ENCODE data around the gene ECM2.

ECM2 gene

DNA sequence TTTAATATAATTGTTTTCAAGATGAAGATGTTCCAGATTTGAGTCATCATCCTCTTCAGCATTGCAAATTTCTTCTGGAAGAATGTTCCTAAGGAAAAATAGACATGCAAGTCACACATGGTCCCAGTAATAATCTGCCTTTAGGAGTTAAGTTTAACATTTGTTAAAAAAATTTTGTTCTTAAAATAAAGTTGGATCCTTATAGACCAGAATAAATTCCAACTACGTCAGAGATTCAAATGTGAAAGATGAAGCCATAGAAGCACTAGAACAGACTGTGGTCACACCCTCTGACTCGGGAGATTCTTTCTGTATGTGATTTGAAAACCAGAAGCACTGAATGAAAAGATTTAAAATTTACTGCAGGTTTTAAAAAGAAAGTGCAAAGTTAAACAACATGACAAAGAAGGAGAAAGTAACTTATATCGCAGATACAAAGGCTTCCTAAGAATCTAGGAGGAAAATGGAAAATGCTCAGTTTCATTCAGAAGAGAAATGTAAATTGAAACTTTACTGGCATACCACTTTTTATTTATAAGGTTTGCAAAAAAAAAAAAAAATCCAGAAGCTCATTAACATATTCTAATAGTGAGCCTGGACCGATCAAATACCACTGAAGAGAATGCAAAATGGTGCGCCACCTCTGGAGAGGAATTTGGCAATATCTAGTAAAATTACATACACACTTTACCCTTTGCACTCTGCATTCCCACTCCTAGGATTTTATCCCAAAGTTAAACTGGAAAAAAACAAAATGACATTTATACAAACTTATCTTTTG, 39.2 kb downstream of the ECM2 start:
- no peak for DNase-seq

DNA sequence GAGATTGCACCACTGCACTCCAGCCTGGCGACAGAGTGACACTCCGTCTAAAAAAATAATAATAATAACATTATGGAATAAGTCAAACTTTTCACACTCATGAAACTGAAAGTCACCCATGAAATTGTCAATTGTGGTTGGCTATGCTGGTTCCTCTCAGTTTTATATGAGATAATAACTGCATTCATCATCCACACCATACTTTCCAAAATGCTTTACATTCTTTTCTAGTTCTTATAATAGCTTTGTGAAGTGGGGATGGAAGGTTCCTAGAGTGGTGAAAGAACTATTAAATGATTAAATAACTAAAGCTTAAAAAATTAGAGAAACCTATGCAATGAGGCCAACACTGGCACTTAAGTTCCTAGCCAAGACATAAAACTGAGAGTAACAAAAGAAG, 40.9 kb downstream of the ECM2 start:
- DNase-seq: no peak

DNA sequence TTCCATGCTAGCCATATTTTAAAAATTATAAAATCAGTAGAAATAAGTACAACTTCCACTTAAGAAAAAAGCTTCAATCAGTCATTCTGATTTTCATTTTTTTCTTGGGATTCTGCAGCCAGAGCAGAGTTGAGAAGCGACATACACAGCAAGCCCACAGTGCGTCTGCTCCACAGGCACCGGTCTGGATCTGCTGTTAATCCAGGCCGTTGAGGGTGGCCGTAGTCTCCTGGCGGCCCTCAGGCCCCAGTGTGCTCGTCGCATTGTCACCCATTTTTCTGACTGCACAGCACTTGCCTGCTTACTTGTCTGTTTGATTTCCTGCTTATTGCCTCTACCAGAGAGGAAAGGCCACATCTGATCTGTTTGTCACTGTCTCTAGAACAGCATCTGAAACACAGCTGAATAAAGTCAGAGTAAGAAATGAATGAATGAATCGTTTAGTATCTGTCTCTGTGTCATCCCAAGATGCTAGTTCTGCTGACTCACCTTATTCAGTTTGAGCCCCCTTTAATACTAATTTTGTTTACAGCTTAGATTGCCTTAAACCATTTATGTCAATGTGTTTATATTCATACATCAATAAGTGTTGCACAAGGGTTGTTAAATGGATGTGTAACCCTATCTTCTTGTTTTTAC, 41.9 kb downstream of the ECM2 start:
- no peak for DNase-seq

DNA sequence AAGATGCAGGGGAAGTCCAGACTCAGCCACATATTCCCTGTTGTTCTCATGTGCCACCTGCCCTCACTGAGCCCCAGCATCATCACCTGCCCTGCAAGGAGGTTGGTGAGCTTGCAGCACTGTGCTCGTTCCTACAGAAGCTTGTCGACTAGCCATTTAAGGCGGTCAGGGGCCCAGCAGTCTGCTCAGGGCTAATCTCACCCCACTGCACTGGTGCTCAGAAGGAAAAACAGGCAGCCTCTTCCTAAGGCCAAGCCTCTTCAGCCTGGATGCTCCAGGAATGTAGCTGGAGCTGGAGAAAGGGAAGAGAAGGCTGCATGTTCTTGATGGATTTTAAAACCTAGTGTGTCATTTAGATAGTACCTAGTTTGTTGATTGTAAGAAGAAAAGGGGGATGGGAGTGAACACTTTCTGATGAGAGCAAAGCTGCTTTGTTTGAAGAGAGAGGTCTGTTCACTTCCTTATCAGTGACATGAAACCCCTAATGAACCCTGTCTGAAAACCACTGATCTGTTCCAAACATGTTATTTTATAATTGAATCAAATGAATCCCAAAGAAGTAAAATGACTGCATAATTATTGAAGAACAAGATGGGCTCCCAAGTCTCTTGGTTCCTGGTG, 42.9 kb downstream of the ECM2 start:
- no peak for DNase-seq

DNA sequence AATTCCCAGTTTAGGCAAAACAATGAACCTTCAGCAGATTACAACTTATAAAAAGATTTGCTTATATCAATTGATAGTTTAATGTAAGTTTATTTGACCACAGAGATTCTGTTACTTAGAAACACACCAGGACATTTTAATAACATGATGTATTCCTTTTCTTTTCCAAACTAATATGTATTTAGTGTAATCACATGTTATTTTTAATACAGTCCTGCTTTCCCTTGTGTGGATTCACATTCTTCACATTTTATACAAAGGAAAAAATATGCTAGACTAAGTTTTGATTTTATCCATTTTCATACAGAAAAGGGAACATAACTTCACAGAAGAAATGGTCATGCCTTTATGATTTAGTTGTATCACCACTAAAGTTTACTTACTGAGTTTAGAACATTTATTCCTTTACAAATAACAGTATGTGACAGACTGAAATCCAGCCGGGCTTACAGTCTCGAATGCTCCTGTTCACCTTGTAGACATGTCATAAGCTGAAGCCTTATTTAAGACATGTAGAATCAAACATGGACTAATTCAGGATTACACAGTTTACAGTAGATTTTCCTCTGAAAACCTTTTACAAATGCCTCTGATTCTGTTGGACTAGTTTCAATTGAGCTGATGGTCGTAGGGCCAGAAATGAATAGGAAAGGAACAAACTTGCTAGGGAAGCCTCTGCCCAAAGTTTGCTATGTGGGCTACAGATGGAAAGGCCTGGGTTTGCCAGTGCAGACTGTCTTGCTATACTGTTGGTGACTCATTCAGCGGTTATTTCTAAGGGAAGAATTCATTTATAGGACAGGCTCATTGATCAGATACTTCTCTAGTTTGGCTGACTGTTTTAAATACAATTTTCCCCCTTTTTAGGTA, 46.9 kb downstream of the ECM2 start:
- no peak for DNase-seq

DNA sequence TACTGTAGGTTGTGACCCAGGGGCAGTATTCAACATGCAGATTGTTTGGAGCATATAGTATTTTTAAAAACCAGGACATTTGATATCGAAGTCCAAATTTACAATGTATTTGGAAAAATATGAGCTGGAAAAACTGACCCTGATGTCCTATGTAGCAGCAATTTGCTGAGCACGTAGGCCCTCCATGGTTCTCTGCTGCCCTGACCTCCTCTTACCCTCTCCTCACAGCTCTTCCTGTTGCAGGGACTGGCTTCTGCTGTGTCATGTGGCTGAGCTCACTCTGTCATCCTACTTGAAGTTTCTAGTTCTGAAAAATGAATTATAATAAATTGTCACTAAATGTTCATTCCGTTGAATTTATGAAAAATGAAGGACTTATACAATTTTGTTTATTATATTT, 49.4 kb downstream of the ECM2 start:
- no peak for DNase-seq

DNA sequence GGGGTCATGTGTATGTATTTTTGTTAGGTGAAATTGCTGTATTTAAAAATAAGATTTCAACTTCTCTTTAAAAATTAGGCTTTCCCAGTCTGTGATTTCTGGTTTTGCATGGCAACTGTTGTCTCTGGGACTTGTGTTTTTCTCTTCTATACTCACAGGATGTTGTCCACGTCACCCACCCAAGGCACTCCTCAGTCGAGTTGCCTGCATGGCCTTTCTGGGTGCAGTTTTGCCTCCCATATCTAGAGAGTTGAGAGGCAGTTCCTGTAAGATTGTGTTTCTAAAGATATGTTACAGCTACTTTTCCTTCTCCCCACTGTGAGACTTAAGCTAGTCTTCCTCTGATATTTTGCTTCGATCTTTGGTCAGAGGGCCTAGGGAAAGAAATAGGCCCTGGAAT, 51.2 kb downstream of the ECM2 start:
- DNase-seq: no peak

DNA sequence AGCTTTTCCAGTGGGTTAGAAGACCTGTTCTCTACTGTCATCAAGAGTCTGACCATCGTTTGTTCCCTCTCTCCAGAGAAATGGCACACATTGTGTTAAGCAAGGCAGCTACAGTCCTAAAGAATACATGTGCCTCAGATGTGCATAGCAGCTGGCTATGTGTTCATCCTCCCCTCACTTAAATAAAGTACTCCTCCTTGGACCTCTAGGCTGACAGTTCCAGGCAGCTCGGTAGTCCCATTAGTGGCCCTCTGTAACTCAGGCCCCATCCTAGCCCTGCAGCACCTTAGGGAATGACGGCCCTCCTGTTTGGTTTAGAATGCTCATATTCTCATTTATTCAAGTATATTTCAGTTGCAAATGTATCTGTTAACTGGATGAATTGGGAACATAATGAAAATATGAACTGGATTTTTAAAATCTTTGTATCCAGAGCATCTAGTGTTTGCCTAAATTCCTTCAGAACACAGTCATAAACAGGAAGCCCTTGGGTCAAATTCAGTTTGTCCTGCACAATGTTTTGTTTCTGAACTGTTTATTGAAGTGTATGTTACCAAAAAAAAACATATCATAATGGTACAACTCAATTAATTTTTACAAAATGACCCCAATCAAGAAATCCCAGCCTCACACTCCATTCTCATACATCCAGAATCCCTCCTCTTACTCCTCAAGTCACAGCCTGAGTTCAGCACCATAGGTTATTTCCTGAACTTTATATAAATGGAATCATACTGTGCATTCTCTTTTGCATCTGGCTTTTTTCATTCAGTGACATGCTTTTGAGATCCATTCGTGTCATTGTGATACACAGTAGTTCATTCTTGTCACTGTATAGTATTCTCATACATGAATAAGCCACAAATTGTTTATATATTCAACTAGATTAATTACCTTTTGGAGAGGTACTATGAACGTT, 51.9 kb downstream of the ECM2 start:
- DNase-seq: no peak

DNA sequence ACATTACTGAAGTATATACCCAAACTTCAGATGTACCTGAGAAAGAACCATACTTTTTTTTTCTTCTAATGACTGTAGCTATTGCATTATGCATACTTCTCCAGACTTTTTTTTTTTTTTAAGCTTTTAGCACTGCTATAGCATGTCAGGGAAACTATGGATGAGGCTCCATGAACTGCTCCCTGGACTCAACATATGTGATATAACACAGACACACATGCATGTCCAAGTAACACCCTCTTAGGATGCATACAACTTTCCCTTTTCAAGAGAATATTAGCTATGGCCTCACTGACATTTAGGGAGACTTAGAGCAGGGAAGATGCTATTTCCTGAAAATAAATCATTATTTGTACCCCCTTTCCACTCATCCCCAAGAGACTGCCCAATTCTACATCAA, 53.0 kb downstream of the ECM2 start:
- DNase-seq: no peak

DNA sequence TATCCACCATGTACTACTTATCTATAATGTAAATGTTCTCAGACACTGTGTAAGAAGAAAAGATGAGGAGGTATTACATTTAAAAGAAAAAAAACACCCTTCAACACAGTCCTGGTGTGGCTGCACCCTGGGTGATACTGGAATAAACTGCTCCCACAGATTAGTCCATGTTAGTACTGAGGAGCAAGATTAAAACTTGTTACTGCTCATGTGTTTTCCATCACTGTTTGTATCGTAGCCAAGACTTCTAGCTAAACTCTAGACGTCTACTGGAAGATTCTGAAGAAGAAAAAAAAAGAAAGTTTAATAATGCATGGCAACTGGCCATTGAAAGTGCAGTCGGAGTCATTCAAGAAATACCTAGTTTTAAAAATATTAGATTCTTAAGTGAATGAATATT, 53.5 kb downstream of the ECM2 start, which contains the start of gene ASPN:
Gene ASPN, minus strand, starts transcription at position 178 of the 400 bp plus-strand sequence.
- DNase-seq: no peak

DNA sequence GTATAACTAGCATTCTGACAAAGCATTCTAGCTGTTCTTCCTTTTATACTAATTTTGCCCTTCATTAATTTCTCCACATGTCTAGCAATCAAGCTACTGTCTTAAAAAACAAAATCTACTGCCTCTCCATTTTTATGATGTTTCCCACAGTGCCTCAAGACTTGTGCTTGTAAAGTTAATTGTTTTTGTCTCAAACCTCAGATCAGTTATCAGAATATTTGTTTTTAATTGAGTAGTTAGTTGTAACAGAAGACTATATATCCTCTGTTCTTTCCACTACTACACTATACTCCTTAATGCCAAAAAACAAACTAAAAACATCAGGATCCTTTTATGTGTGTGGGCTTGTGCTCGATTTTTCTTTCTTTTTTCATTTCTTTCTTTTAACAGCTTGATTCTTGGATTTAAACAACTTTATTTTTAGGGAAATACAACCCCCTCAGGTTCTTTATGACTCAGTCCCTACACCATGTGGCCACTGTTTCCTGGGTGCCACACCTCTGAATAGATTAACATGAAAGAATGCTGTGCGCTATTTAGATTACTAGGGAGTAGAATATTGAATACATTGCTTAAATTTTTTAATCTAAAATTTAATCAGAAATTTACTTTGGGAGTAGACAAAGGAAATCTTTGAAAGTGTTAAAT, 54.7 kb downstream of the ECM2 start:
- DNase-seq: no peak

DNA sequence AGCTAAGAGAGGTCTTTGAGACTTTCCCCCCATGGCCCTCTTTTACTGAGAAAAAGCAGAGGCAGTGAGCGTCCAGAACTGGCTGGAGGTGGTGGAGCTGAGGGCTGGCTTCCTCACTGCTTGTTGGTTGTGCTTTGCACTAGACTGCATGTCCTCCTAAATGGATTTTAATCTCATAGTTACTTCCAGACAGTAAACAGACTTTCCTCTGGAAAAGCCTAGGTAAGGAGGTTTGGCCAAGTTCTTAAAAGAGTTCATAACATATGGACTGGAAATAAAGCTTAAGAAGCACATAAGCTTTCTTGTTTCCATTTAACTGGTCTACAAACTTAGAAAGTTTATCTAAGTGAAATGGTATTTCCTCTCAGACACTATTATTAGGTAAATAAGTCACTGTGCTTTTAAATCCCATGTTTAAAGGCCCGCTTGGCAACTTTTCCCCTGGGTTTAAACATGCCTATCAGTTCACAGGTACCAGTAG, 55.5 kb downstream of the ECM2 start:
- no peak for DNase-seq

DNA sequence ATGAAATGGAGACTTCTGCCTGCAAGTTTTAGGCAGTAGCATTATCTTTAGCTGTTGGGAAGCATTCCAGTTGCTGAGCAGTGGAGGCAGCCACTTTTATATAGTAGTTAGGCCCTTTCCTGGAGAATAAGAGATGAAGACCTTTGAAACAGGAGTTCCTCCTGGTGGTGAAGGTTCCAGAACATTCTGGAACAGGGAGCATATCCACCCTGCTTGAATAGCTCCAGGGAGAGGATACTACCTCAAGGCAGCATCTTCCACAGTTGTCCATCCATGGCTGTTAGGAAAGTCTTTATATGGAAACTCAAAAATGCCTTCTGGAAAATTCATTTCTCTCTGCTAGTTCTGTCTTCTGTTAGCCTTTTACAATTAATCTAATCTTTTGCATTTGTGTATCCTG, 56.4 kb downstream of the ECM2 start:
- DNase-seq: no peak

DNA sequence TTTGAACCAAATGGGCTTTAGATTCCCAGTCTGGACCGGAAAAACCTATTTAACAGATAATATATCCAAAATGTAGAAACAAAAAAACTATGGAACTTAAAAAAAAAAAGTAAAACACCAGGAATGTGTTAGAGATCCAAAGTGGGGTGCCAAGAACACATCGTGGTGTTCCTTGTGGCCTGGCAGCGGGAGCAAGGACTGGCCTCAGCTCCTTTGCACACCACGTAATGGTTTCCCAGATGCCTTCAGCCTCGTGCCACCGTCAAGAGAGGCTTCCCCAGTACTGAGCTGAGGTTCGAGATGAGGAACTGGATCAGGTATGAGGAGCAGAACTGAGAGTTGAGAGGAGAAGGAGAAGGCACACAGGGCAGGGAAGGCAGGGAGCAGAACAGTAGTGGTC, 57.0 kb downstream of the ECM2 start:
- DNase-seq: no peak

DNA sequence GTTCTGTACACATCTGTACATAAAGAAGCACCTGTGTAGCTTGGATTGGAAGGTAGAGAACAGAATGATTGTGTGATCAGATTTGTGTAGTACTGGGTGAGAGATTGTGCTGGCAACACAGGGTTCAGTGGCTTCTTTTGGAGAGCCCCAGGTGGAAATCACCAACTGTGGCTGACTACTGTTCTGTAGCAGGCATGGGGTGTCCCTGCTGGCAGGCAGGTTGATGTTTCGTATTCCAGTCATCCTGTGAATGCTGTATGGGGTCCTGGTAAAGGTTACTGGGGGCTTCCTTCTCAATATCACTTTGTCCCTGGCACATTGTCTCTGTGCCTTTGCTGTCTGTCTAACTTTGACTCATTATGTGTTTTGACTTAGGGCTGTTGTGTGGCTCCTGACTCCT, 58.8 kb downstream of the ECM2 start:
- DNase-seq: no peak

DNA sequence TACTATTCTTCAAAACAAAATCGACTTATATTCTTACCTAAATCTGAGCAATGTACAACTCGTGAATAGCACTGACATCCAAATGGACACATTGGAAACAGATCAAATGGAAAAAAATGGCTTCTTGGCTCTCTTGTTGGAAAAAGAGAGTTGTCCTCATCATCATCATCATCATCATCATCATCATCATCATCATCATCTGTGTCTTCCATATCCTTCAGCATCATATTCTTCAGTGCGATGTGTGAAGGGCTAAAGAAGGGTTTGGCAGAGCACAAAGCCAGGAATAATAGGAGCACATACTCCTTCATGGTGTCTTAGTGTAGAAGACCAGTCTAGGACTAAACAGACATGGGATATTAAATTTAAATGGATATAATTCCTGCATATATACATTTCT, 61.2 kb downstream of the ECM2 start:
- DNase-seq: no peak

DNA sequence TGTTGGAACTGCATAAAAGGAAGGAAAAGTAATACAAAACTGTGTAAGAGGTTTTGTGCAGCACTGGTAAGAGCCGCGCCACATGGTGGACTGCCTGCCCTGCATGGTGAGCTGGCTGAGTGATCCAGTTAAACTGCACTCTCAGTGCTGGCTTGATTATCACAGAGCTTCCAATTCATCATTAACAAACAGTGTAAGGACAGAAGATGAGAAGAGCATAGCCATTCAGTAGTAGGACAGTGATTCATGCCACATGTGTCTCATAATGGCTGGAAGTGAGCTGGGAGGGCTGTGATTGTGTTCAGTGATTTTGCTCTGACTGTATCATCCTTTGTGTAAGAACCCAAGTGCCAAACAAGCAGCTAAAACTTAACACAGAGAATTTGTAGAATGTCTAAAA, 67.6 kb downstream of the ECM2 start:
- no peak for DNase-seq

DNA sequence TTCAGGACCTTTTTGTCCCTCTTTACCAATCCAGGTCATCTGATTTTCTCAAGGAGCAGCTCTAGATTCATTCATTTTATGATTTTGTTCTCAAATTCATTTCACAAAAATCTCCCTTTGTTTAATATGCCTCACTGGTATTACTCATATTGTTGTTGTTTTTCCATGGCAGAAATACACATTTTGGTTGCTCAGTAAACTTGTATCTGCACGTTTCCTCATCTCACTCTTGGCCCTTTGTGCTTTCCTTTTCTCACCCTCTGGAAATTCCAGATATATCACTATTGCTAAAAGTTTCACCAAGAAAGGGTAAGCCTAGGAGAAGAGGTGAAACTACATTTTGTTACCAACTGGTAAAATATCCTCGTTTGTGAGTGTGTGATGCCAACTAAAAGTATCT, 68.3 kb downstream of the ECM2 start:
- DNase-seq: no peak

DNA sequence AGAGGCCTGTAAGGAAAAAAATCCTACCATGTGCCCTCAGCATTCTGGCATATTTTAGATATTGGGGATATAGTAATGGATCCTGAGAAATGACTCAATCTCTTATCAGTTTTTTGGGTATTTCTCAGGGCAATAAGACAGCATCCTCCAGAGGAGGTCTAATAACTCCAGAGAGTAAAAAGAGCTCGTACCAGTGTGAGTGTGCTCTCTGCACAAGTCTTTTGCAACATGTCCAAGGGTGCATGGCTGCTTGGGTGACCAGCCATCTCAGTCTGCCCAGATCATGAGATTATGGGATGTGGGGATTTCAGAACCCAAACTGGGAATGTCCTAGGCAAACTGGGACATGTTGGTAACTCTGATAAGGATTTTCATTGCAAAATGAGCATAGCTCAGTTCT, 68.7 kb downstream of the ECM2 start:
- no peak for DNase-seq

DNA sequence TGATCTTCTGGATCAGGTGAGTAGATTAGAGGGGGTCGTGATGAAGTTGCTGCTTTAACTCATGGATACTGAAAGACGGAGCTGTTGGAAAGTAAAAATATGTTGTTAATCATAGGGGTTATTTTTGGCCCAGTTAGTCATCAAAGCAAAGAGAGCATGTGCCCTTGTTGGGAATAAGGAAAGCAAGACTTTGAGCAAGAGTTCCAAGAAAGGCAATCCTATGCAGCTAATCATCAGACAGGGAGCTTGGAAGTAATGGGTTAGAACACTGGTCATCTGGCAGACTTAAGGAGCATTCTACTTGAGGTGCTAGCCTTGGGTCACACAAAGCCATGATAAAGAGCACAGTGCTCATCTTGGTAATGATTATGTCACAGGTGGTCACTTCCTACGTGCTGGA, 71.8 kb downstream of the ECM2 start:
- no peak for DNase-seq

DNA sequence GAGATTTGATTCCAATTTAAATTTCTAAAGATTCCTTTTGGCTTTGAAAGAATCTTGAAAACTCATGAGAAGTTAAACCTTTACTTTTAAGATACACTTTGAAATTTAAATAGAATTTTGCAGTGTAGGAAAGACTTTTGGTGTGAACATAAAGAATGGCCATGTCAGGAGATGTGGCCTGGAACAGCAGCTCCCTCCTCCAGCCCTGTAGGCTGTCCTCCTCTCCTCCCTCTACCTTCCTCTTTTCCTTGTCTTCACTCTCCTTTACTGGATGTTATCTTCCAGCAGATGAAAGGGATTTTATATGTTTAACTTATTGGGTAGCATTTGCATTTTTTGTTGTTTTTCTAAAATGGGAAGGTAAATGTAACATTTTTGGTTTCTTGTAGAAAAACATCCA, 72.4 kb downstream of the ECM2 start:
- no peak for DNase-seq

DNA sequence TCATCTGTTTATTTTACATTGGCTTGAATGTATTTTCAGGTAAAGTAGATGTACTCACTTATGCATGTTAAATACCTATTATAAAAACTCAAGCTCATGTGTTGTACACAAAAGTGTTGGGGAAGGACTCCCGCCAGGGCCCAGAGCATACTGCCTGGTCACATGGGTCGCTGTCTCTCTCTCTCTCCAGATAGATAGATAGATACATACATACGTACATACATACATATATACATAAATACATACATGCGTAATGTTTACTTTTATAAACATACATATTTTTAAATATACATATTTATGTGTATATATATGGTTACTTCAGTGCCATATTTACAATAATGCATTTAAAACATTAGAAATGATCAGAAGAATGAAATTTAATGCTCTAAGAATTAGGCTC, 78.2 kb downstream of the ECM2 start:
- no peak for DNase-seq
